Superior temporal gyrus (tissue), 1 donor: ENCODE data around the gene SMAP1.

Experiments
- DNase-seq: peaks from one replicate; pipeline ENCODE4 v3.0.0-alpha.2; 2016; ENCODE audit errors: extremely low spot score

The SMAP1 gene

GRCh38 chr6:70667711-70668498 is at the start of gene SMAP1:
TSS of gene SMAP1 (plus strand) at chr6:70667883. CDS start at chr6:70668024, 141 bp downstream.
- no peak for DNase-seq

GRCh38 chr6:70620746-70621145 is 46.9 kb upstream of the SMAP1 start:
- no peak for DNase-seq

- DNase-seq: no peak
Measured at GRCh38 chr6:70622461-70622860, 45.2 kb upstream of the SMAP1 start.

GRCh38 chr6:70625436-70625835 is 42.2 kb upstream of the SMAP1 start:
- DNase-seq: no peak

- no peak for DNase-seq
Measured at GRCh38 chr6:70627500-70628254, 40.0 kb upstream of the SMAP1 start.

GRCh38 chr6:70629929-70630328 is 37.8 kb upstream of the SMAP1 start:
- no peak for DNase-seq

GRCh38 chr6:70633870-70634269 is 33.8 kb upstream of the SMAP1 start:
- no peak for DNase-seq

- DNase-seq: no peak
Measured at GRCh38 chr6:70636596-70636995, 31.1 kb upstream of the SMAP1 start.

- no peak for DNase-seq
Measured at GRCh38 chr6:70638468-70638867, 29.2 kb upstream of the SMAP1 start.

- no peak for DNase-seq
Measured at GRCh38 chr6:70651326-70651905, 16.3 kb upstream of the SMAP1 start.

GRCh38 chr6:70652216-70652615 is 15.5 kb upstream of the SMAP1 start:
- DNase-seq: no peak

- DNase-seq: no peak
Measured at GRCh38 chr6:70657706-70658105, 10.0 kb upstream of the SMAP1 start.

GRCh38 chr6:70663881-70664466 is 3.7 kb upstream of the SMAP1 start:
- no peak for DNase-seq

- DNase-seq: no peak
Measured at GRCh38 chr6:70666706-70667105, 977 bp upstream of the SMAP1 start.

GRCh38 chr6:70667256-70667710 is 400 bp upstream of the SMAP1 start:
- DNase-seq: peak; percentile 87

GRCh38 chr6:70668499-70668812 is 773 bp downstream of the SMAP1 start:
- DNase-seq: peak; percentile 33

- DNase-seq: peak; percentile 28
Measured at GRCh38 chr6:70669133-70669532, 1.4 kb downstream of the SMAP1 start.

GRCh38 chr6:70672549-70672948 is 4.9 kb downstream of the SMAP1 start:
- no peak for DNase-seq

- DNase-seq: no peak
Measured at GRCh38 chr6:70673054-70673453, 5.4 kb downstream of the SMAP1 start.

GRCh38 chr6:70673601-70674000 is 5.9 kb downstream of the SMAP1 start:
- DNase-seq: no peak

- no peak for DNase-seq
Measured at GRCh38 chr6:70675822-70676221, 8.1 kb downstream of the SMAP1 start.

GRCh38 chr6:70676821-70677220 is 9.1 kb downstream of the SMAP1 start:
- no peak for DNase-seq
